DMS 273 treated with DMSO at 0.1 percent for 48 hours (cell line): ENCODE data around the gene SERPINB5.
"Not testable (repeated sequence)": the region's sequence is repeated elsewhere in the genome, so short reads cannot be mapped to it uniquely, and the experiment has no call there.

Experiments used
- DNase-seq: peaks from one replicate; lab custom pipeline; 2025; lab: John Stamatoyannopoulos, UW

The SERPINB5 gene

GRCh38 chr18:63476668-63477067 is at the start of gene SERPINB5:
TSS of gene SERPINB5 (plus strand) at chr18:63476958. CDS start at chr18:63484429, 7,471 bp downstream.
- DNase-seq: no peak

- no peak for DNase-seq
These were observed 49.2 kb upstream of the SERPINB5 start for GRCh38 chr18:63427558-63427957.

GRCh38 chr18:63430526-63430925 is 46.2 kb upstream of the SERPINB5 start:
- DNase-seq: no peak

GRCh38 chr18:63431180-63431579 is 45.6 kb upstream of the SERPINB5 start:
- DNase-seq: no peak

- no peak for DNase-seq
These were observed 43.4 kb upstream of the SERPINB5 start for GRCh38 chr18:63433334-63433866.

- no peak for DNase-seq
These were observed 38.6 kb upstream of the SERPINB5 start for GRCh38 chr18:63438181-63438580.

GRCh38 chr18:63439334-63439733 is 37.4 kb upstream of the SERPINB5 start:
- DNase-seq: peak; percentile 35

- DNase-seq: no peak
These were observed 36.5 kb upstream of the SERPINB5 start for GRCh38 chr18:63440219-63440618.

- DNase-seq: no peak
These were observed 35.9 kb upstream of the SERPINB5 start for GRCh38 chr18:63440881-63441280.

GRCh38 chr18:63443829-63444228 is 32.9 kb upstream of the SERPINB5 start:
- no peak for DNase-seq

GRCh38 chr18:63444580-63444979 is 32.2 kb upstream of the SERPINB5 start:
- DNase-seq: no peak

- no peak for DNase-seq
These were observed 31.7 kb upstream of the SERPINB5 start for GRCh38 chr18:63445037-63445436.

- DNase-seq: no peak
These were observed 30.5 kb upstream of the SERPINB5 start for GRCh38 chr18:63446266-63446665.

- DNase-seq: no peak
These were observed 29.7 kb upstream of the SERPINB5 start for GRCh38 chr18:63447066-63447465.

GRCh38 chr18:63449426-63449825 is 27.3 kb upstream of the SERPINB5 start:
- DNase-seq: no peak

- no peak for DNase-seq
These were observed 24.7 kb upstream of the SERPINB5 start for GRCh38 chr18:63451799-63452660.

GRCh38 chr18:63452751-63453150 is 24.0 kb upstream of the SERPINB5 start:
- DNase-seq: not testable (repeated sequence)

- no peak for DNase-seq
These were observed 22.3 kb upstream of the SERPINB5 start for GRCh38 chr18:63454497-63454896.

- DNase-seq: no peak
These were observed 18.8 kb upstream of the SERPINB5 start for GRCh38 chr18:63457977-63458376.

- no peak for DNase-seq
These were observed 16.3 kb upstream of the SERPINB5 start for GRCh38 chr18:63460414-63460813.

GRCh38 chr18:63464434-63464833 is 12.3 kb upstream of the SERPINB5 start:
- DNase-seq: no peak

GRCh38 chr18:63465059-63465458 is 11.7 kb upstream of the SERPINB5 start:
- DNase-seq: no peak

- no peak for DNase-seq
These were observed 9.1 kb upstream of the SERPINB5 start for GRCh38 chr18:63467699-63468098.

GRCh38 chr18:63468575-63468974 is 8.2 kb upstream of the SERPINB5 start:
- DNase-seq: no peak
